Activated naive CD4-positive, alpha-beta T cell treated with anti-CD3 and anti-CD28 coated beads, Interleukin-2, amount 50 U/mL, for 72 hours (primary cell): ENCODE results near the gene FAM120AOS. TPM values are rescaled to one million over a fixed set of nuclear protein-coding genes. Genes with fewer than 3 reads are reported as not detected.
A peak's percentile ranks its signal among the peaks of the same experiment; 100 is the strongest.
"Not testable (repeated sequence)": the region's sequence is repeated elsewhere in the genome, so short reads cannot be mapped to it uniquely, and the experiment has no call there.

Experiments used
- ATAC-seq, 2 donors: fragments of 150-1000 bp; cut with Tn5 transposase; 2 replicates each; pipeline ENCODE4 v1.10.0; 2021; ENCODE audit warnings: mild to moderate bottlenecking in 2 of 2, moderate library complexity in 2 of 2
- DNase-seq, 2 donors: peaks; one replicate each; pipeline ENCODE4 v3.0.0; 2021 to 2022; ENCODE audit warnings: low spot score in 2 of 2
- H3K27ac Mint-ChIP-seq, 2 donors: one replicate each; pipeline ENCODE4 v1.8.0; 2022; ENCODE audit warnings: mild to moderate bottlenecking in 2 of 2, mixed read lengths in 2 of 2
- H3K36me3 Mint-ChIP-seq, 2 donors: one replicate each; pipeline ENCODE4 v1.8.0; 2022; ENCODE audit warnings: mixed read lengths in 2 of 2
- H3K9me3 Mint-ChIP-seq, 2 donors: one replicate each; pipeline ENCODE4 v1.8.0; 2022; ENCODE audit warnings: mixed read lengths in 2 of 2
- total RNA-seq, 2 donors: library from RNA; stranded (reverse); gene quantifications; one replicate each; pipeline ENCODE4 v1.2.3, GENCODE V29; 2022

The FAM120AOS gene
- total RNA-seq, 2 donors from 2014 or later: 17.1 to 41.9 TPM

GRCh38 chr9:93457006-93457405, 3.6 kb upstream of the FAM120AOS start:
- Mint-ChIP-seq H3K36me3 (peaks cover 25 to 37% of the 10 kb centered on the region in 2 donors), H3K27ac (peak overlapping the region in 1 of 2 donors; percentile 70), H3K9me3 (no peaks in the 10 kb centered on the region)
- DNase-seq (no peak), ATAC-seq (no peak)

DNA sequence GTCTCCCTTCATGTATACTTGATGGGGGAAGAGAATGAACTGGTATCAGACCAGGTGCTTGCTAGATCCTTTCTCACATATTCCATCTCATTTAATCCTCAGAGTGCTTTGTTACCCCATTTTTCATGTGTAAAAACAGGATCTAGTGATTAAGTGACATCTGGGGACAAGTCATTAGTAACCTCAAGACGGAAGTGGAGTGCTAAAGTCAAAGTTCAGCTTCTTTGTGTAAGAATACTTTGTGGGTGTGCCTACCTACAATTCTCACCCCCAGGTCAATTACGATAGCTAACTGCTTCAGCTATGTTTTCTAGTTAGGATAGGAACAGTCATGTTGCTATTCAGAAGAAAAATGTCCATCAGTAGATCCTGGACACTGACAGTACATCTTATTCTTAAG, 3.1 kb upstream of the FAM120AOS start:
- DNase-seq: no peak
- Mint-ChIP-seq H3K36me3 (peaks cover 25 to 37% of the 10 kb centered on the region in 2 donors), H3K27ac (peak overlapping the region; percentile 40 to 70), H3K9me3 (no peaks in the 10 kb centered on the region)
- no peak for ATAC-seq

DNA sequence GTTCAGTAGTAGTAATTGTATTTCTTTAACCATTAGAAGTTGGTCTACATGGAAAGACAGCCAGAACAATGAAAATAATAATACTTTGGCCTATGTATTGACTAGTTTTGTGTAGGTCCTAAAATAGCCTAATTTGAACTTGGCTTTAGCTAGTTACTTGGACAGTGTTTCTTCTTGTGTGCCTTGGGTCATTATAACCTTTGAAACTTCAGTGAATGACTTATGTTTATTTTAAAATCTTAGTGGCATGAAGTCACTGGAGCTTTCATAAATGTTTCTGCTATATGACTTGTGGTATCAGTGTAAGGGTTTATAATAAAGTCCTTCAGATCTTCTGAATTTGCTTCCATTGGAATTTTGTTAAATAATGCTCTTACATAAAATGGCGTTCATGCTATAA, 2.6 kb upstream of the FAM120AOS start:
- no peaks in the 10 kb centered on the region for H3K9me3 Mint-ChIP-seq
- H3K27ac Mint-ChIP-seq: peak overlapping the region in 1 of 2 donors; percentile 40
- H3K36me3 Mint-ChIP-seq: peaks cover 26 to 37% of the 10 kb centered on the region in 2 donors
- ATAC-seq (no peak), DNase-seq (no peak)

- peak in 1 of 2 donors; percentile 14 for DNase-seq
- no peak for ATAC-seq
- peaks cover 29 to 45% of the 10 kb centered on the region in 2 donors for H3K36me3 Mint-ChIP-seq
- no peaks in the 10 kb centered on the region for H3K9me3 Mint-ChIP-seq
- peak overlapping the region; percentile 90 to 97 for H3K27ac Mint-ChIP-seq
Observed at GRCh38 chr9:93452710-93453046, 703 bp downstream of the FAM120AOS start.

DNA sequence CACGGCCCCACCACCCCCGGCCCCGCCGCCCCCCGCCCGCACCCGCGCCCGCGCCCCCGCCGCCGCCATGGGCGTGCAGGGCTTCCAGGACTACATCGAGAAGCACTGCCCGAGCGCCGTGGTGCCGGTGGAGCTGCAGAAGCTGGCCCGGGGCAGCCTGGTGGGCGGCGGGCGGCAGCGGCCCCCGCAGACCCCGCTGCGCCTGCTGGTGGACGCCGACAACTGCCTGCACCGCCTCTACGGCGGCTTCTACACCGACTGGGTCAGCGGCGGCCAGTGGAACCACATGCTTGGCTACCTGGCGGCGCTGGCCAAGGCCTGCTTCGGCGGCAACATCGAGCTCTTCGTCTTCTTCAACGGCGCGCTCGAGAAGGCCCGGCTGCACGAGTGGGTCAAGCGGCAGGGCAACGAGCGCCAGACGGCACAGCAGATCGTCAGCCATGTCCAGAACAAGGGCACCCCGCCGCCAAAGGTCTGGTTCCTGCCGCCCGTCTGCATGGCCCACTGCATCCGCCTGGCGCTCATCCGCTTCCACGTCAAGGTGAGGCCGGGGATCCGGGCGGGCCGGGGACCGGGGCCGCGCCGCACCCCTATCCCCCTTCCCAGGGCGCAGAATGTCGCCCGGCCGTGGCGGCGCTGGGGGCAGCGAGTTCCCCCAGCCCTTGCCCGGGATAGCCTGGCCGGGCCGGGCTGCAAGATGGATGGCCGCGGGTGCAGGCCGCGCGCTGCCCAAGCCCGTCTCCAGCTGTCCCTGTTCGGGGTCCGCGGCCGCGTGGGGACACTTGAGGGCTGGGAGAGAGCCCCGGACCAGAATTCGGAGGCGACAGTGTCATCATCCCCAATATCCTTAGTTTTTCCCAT, 1.3 kb downstream of the FAM120AOS start:
- H3K9me3 Mint-ChIP-seq: no peaks in the 10 kb centered on the region
- H3K27ac Mint-ChIP-seq: peak overlapping the region; percentile 90 to 97
- ATAC-seq (peak; percentile 11 to 21), DNase-seq (peak; percentile 56 to 77)
- H3K36me3 Mint-ChIP-seq: peaks cover 29 to 45% of the 10 kb centered on the region in 2 donors

GRCh38 chr9:93450945-93451815, 2.2 kb downstream of the FAM120AOS start, which contains the start of gene FAM120A:
Gene FAM120A (plus strand): TSS chr9:93451685. CDS start chr9:93451916, 231 bp downstream.
- DNase-seq (peak; percentile 71 to 75), ATAC-seq (peak; percentile 77 to 86)
- peak within 1 kb of the TSS; percentile 92 to 97 for H3K27ac Mint-ChIP-seq
- H3K9me3 Mint-ChIP-seq: no peaks in the 10 kb centered on the region
- peaks cover 26 to 40% of the 10 kb centered on the region in 2 donors for H3K36me3 Mint-ChIP-seq

- no peak overlapping the region for H3K27ac Mint-ChIP-seq
- DNase-seq (no peak), ATAC-seq (no peak)
- H3K36me3 Mint-ChIP-seq: peaks cover 11 to 33% of the 10 kb centered on the region in 2 donors
- H3K9me3 Mint-ChIP-seq: no peaks in the 10 kb centered on the region
Observed at GRCh38 chr9:93447655-93448054, 5.7 kb downstream of the FAM120AOS start.

DNA sequence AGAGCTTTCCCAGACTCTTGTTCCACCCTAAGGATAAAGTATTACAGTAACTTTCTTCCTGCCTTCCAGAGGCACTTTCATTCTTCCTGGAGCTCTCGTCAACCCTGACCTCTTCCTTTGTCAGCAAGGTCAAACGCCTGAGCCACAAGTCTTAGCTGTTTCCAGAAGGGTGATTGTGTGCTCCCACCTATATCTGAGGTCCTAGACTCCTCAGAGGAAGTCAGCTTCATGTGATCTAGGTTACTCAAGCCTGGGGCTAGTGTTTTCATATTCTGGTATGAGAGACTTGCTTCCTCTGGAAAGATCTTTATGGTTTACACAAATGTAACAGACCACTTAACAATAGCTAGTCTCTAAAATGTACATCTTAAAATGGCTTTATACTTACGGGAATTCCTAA, 7.3 kb downstream of the FAM120AOS start:
- Mint-ChIP-seq H3K27ac (peak overlapping the region; percentile 44 to 59), H3K36me3 (peaks cover 9 to 33% of the 10 kb centered on the region in 2 donors)
- ATAC-seq: no peak

DNA sequence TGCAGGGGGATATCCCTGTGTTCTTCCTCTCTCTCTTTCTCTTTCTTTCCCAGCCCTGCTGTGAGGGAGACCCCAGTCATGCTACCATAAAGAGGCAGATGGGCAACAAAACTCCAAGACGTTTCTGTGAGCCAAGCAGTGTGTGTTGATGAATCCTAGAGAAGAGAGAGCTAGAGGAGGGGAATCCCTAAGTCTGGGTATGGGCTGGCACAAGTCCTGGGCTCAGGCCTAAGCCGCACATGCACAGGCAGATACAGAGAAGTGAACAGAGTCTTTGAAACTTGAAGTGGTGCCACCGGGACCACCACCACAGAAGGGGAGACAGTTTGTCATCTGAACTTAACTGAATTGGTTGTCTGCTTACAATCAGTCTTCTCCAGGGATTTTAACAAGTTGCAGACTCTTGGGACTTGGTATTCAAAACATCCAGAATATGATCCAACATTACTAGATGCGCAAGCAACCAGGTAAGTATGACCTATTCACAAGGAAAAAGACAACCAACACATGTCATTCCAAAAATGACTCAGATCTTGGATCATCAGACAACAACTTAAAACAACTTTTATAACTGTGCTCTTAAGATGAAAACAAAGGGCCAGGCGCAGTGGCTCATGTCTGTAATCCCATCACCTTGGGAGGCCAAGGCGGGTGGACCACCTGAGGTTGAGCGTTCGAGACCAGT, 12.3 kb downstream of the FAM120AOS start:
- DNase-seq: no peak
- ATAC-seq: no peak
- no peak overlapping the region for H3K27ac Mint-ChIP-seq
- peaks cover 0 to 5% of the 10 kb centered on the region in 2 donors for H3K36me3 Mint-ChIP-seq
- no peaks in the 10 kb centered on the region for H3K9me3 Mint-ChIP-seq

More for the DNA sequence above, 7.3 kb downstream of the FAM120AOS start:
- no peak for DNase-seq
- H3K9me3 Mint-ChIP-seq: no peaks in the 10 kb centered on the region

DNA sequence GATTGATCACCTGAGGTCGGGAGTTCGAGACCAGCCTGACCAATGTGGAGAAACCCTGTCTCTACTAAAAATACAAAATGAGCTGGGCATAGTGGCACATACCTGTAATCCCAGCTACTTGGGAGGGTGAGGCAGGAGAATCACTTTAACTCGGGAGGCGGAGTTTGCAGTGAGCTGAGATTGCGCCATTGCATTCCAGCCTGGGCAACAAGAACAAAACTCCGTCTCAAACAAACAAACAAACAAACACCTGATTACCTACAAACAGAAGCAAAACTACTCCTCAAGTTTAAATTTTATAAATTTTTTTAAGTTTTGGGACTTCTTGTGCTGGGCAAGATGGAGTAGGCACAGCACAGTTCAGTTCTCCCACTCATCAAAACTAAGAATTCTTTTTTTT, 14.1 kb downstream of the FAM120AOS start:
- not testable (repeated sequence) for H3K36me3 Mint-ChIP-seq, DNase-seq, H3K27ac Mint-ChIP-seq, H3K9me3 Mint-ChIP-seq, ATAC-seq

DNA sequence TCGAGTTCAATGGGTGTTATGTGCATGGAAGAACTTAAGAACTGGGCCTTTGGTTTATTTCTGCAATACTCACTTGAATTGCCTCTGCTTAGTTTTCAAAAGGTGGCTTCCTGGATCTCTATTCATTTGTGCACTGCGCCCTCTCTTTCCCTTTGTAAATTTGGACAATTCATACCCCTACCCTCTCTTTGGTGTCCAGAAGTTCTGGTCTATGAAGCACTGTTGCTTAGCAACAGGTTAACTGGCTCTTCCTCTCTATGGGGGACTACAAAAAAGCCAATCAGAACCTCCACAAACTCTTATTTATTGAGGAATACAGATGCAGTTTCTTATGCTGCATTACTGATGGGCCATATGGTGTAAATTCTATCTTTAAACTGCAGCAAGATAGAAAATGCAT, 15.4 kb downstream of the FAM120AOS start:
- Mint-ChIP-seq H3K9me3 (no peaks in the 10 kb centered on the region), H3K36me3 (no peaks in the 10 kb centered on the region), H3K27ac (no peak overlapping the region)
- no peak for ATAC-seq
- DNase-seq: no peak

GRCh38 chr9:93436655-93437407, 16.6 kb downstream of the FAM120AOS start:
- DNase-seq (no peak), ATAC-seq (no peak)
- Mint-ChIP-seq H3K36me3 (no peaks in the 10 kb centered on the region), H3K9me3 (no peaks in the 10 kb centered on the region), H3K27ac (no peak overlapping the region)

DNA sequence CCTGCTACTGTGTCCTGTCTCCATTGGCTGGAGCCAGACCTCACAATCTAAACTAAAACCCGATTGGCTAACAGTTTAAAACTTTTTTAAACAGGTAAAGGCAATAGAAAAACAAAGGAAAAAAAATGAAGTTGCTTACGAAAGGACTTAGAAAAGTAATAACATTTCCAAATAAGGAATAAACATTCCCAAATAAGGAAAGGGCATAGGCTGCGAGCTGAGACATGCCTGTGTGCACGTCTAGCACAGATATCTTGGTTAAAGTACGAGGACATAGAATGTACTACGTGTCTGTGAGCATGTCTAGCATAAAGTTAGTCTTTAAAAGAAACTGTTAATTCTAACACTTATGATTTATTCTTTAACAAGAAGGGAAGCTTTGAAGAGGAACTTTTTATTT, 17.2 kb downstream of the FAM120AOS start:
- DNase-seq: no peak
- Mint-ChIP-seq H3K36me3 (no peaks in the 10 kb centered on the region), H3K9me3 (no peaks in the 10 kb centered on the region), H3K27ac (no peak overlapping the region)
- no peak for ATAC-seq

DNA sequence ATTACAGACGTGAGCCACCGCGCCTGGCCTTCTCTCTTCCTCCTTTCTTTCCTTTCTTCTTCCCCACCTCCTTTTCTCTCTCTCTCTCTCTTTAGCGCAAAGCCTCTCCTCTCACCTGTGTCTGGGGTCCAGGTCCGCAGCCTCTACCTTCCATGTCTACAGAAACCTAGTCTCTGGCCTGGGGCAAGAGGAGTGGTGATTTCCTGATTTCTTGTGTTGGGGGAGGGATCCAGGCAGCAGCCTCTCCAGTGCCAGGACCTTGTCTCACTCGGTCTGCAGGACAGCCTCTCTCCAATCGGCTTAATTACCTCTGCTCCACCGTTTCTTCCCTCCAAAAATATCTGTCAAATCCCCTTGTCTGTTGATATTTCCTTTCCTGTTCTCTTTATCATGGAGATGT, 18.0 kb downstream of the FAM120AOS start:
- H3K36me3 Mint-ChIP-seq: no peaks in the 10 kb centered on the region
- no peak for ATAC-seq
- peak overlapping the region in 1 of 2 donors; percentile 69 for H3K27ac Mint-ChIP-seq
- DNase-seq: no peak
- H3K9me3 Mint-ChIP-seq: no peaks in the 10 kb centered on the region

DNA sequence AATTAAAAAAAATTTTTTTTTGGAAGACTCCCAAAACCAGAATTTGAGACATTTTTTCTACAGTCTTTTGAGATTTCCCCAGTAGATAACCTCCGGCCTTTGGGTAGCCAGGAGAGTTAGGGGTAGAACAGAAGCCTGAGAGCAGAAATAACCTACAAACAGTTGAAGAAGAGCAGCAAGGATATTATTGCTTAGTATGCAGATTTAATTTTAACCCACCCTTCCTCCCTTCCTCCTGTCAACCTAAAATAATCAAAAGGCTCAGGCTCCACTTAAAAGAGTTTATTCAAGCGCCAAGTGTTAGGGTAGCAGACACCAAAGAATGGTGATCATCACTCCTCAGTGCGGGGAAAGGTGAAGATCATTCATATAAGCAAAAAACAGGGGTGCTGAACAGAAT, 19.3 kb downstream of the FAM120AOS start:
- no peaks in the 10 kb centered on the region for H3K9me3 Mint-ChIP-seq

GRCh38 chr9:93432964-93433363, 20.4 kb downstream of the FAM120AOS start:
- Mint-ChIP-seq H3K36me3 (no peaks in the 10 kb centered on the region), H3K9me3 (no peaks in the 10 kb centered on the region), H3K27ac (no peak overlapping the region)
- DNase-seq: no peak
- no peak for ATAC-seq

More for the DNA sequence above, 19.3 kb downstream of the FAM120AOS start:
- no peak for ATAC-seq
- Mint-ChIP-seq H3K27ac (no peak overlapping the region), H3K36me3 (no peaks in the 10 kb centered on the region)
- DNase-seq: no peak
